Skin of body (tissue), 2 donors: ENCODE data around the gene FLNB. TPM values are rescaled to one million over a fixed set of nuclear protein-coding genes. Genes with fewer than 3 reads are reported as not detected.

ENCODE experiments used
- DNase-seq: peaks from one replicate; lab custom pipeline; 2025; lab: John Stamatoyannopoulos, UW
- total RNA-seq: library from RNA; depleted of rRNA; stranded (reverse); fragments of >200 nt; gene quantifications from one replicate; pipeline ENCODE4 v1.2.3, GENCODE V29; 2014

FLNB gene
- total RNA-seq, 1 donor from 2014 or later: 136 TPM

DNA sequence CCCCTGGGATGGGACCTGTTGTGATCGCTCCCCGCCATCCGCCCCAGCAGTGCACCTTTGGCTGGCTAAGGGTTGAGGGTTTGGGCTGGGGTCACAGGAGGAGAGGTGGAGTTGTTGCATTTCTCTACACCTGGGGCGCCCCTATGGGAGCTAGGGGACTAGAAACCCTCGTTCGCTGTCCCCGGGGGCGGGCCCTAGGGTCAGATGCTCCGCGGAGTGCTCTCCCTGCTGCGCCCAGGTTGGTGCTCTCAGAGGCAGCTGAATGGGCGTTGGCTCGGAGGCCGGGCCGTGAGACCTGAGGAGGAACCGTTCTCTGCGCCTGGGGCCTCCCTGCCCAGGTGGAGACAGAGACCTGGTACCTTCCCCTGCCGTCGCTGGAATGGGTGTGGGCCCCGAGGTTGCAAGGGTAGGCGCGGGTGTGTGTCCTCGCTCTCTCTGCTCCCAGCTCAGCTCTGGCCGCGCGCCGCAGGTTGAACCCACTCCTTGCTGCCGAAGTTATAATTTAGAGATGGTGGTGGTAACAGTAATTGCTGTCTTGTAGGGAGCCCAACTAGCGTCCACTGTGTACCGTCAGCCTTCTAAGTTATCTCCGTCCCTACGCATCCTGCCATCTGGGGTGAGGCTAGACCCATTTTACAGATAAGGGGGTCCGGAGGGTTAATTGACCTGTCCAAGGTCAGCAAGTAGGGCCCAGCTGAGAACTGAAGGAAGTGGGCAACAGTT is 965 bp downstream of the FLNB start:
- no peak for DNase-seq

DNA sequence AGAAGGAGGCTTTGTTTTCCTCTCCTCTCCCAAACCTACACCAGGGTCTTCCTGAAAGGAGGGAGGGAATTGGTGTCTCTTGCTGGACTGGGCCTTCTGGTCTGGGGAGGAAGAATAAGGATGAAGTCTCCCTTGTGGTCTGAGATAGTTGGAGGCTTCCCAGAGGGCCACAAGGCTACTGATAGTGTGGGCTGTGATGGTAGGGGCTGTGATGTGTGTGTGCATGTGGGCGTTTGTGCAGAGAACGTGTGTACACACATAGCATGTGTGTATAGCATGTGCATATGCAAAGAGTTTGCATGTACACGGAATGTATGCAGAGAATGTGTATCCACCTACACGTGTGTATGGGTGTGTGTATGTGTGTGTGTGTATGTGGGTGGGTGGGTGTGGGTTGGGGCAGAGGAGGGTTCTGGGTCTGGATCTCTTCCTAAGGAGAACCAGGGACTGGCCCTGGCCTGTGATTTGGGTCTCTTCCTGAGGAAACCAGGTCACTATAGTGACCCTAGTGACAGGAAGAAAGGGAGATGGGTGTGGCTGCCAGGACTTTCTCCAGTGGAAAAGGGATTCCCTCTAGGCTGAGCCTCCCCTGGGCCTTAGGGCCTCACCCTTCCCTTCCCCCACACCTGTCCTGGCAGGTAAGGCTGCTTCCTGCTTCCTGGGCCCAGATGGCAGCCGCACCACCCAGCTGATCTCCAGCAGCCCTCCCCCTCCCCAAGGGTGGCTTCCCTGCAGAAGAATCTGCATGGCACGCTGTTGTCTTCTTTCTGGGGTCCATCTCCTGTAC is 1.7 kb downstream of the FLNB start:
- no peak for DNase-seq

DNA sequence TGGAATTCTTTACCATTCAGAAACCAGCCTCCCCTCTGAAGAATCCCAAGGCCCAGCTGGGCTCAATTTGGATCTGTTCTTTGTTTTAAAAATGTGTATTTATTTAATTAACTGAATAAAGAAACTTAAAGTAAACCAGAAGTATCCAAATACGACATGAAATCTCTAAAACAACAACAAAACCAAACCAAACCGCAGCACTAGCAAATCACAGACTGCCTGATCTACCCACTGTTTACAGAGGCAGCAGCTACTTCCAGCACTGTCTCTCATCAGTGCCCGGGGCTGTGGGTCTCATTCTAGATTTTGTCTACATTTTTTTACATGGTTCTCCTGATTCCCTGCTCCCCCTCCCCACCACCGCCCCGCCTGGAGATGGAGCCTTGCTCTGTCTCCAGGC is 2.3 kb downstream of the FLNB start:
- DNase-seq: peak; percentile 31

GRCh38 chr3:58011580-58011979 is 3.4 kb downstream of the FLNB start:
- no peak for DNase-seq

DNA sequence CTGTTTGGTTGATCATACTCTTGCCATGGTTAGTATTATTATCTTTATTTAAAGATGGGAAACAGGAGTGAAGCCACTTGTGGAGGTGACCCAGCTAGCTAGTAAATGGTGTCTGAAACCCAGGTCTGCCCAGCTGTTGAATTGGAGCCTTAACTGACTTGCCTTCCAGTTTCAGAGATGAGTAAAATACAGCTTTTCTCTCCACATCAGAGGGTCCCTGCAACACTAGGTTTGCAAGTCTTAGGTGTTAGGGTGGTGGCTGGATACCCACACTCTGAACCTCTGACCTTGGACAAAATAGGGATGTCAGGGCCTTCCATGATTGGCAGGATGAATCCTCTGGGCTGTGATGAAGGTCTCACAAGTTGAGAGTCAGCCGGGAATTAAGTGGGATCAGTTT is 4.1 kb downstream of the FLNB start:
- no peak for DNase-seq

GRCh38 chr3:58013099-58013498 is 4.9 kb downstream of the FLNB start:
- no peak for DNase-seq

GRCh38 chr3:58013973-58014649 is 5.9 kb downstream of the FLNB start:
- peak; percentile 52 for DNase-seq

DNA sequence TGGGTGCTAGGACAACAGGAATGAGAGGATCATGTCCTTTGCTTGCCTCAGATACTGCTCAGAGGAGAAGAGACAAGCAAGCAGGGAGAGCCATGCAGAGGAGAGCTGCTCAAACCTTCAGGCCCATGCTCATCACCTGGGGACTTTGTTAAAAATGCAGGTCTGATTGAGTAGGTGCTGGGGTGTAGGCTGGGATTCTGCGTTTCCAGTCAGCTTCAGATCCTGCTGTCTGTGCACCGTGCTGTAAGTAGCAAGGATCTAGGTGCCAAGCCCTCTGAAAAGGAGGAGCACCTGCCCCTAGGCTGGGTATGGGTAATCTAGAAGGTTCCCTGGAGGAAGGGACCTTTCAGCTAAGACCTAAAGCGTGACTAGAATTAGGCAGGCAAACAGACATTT is 7.3 kb downstream of the FLNB start:
- no peak for DNase-seq

GRCh38 chr3:58016710-58017109 is 8.5 kb downstream of the FLNB start:
- DNase-seq: no peak

GRCh38 chr3:58018892-58019742 is 10.9 kb downstream of the FLNB start:
- DNase-seq: no peak

DNA sequence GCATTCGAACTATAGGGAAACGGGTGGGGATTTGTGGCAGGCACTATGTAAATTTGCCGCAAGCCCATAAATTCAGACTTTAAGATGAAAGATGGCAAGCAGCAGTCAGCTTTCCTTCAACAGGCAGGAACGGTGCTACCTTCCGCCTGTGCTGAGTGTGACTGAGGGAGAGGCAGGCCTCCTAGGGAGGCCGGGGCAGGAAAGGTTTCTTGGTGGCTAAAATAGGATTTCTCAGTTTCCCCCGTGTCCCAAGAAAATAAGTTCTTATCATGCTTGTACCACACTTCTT is 12.5 kb downstream of the FLNB start:
- no peak for DNase-seq

DNA sequence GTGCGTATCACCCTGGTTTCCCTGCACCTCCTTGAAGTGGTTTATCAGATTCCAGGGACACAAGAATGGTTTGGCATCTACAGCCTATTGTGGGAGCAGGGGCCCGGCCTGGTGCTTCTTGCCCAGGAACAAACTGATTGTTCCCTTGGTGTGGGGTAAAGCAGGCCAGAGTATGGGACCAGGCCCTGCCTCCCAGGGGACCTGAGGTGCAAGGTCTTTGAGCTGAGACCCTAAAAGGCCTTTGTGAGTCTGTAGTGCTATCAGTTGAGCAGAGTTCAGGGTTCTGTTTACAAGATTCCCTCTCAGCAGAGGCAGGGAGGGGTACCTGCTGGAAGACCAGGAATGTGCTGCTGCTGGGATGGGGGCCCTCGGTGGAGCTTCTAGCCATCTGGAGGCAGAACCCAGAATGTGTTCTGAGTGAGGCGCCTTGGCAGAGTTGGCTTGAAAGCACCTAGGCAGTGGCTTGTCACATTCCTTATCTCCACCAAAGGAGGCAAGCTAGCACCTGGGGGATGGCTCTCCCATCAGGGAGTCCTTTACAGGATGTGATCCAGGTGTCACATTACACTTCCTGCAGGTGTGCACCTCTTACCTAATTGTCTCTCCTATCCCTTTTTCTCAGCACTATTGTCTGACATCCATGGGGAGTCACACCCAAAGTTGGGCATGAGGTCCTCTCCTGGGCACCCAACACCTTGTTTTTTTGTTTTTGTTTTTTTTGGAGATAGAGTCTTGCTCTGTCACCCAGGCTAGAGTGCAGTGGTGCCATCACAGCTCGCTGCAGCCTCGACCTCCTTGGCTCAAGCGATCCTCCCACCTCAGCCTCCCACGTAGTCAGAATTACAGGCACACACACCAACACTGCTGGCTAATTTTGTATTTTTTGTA is 13.1 kb downstream of the FLNB start:
- DNase-seq: no peak

- DNase-seq: no peak
Observed at GRCh38 chr3:58021962-58022361, 13.7 kb downstream of the FLNB start.

GRCh38 chr3:58022490-58022889 is 14.3 kb downstream of the FLNB start:
- DNase-seq: no peak

GRCh38 chr3:58023531-58023930 is 15.3 kb downstream of the FLNB start:
- no peak for DNase-seq

DNA sequence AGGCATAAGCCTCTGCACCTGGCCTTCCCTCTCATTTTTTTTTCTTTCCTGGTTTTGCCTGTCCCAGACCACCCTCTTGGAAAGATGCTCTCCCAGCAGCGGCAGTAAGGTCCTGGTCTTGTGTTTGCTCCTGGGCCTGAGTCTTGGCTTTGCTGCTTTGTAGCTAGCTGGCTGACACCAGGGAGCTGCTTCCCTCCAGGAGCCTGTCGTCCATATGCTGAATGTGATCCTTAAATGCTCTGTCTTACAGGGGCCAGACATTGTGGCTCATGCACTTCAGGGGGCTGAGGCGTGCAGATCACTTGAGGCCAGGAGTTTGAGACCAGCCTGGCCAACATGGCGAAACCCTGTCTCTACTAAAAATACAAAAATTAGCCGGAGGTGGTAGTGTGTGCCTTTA is 17.2 kb downstream of the FLNB start:
- DNase-seq: no peak

DNA sequence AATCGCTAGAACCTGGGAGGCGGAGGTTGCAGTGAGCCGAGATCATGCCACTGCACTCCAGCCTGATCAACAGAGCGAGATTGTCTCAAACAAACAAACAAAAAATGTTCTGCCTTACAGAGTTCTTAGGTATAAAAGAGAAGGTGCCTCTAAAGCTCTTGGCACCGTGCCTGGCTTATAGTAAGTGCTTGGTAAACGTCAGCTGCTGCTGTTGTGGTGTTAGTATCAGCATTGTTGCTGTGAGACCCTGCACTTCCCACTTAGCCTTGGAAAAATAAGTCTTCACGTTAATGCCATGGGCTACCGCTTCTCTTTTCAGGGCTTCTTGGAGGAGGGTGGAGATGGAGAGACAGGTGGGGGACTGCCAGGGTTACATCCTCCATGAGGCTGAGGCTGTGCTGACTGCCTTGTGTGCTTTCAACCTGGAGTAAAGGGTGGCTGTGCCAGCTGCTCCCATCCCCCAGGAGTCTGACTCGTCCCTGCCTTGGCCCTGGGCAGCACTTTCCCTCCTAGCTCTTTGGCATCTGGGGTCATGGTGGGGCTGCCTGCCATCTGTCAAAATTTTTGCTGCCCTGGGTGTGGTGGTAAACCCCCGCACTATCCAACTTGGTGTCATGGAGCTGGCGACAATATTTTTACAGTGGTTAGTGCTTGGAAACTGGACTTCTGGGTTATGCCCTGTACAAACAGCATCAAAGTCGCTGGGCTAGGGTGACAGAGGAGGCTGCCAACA is 17.8 kb downstream of the FLNB start:
- peak; percentile 10 for DNase-seq

DNA sequence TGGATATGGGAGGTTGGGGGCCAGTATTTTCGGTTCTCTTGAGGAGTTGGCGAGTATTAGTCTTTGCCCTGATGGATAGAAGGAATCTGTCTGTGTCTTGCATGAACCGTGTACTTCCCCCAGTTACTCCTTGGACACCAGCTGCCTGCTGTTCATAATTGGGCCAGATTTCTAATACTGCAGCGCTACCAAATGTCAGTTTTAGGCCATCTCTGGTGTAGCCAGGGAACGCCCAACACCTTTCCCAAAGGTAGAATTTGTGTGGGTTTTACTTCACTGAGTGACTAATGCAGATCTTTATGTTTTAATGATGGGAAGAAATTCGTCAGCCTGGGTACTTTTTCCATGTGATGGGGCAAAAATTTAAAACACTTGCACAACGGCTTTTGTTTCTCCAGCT is 18.4 kb downstream of the FLNB start:
- DNase-seq: no peak

GRCh38 chr3:58027704-58028317 is 19.6 kb downstream of the FLNB start:
- DNase-seq: no peak

DNA sequence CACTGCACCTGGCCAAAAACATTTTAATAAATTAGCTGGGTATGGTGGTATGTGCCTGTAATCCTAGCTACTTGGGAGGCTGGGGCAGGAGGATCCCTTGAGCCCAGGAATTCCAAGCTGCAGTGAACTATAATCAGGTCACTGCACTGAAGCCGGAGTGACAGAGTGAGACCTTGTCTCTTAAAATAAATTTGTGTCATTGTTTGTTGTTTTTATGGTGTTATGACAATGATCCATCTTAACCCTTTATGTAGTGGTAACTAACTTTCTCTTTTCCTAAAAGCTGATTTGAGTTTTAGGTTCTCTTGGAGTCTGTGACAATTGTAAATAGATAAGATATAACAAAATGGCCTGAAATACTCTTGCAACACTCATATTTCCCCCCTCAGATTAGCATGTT is 20.7 kb downstream of the FLNB start:
- no peak for DNase-seq
